ENCODE measurements around the gene AUTS2. TPM values are rescaled to one million over a fixed set of nuclear protein-coding genes. Genes with fewer than 3 reads are reported as not detected.

AUTS2 gene
- total and polyA plus RNA-seq, 9 of the 15 experiments (the other 6 are each of a cell fraction or from before 2014, with no cell fraction given), result 0.58 TPM; not detected in 8

DNA sequence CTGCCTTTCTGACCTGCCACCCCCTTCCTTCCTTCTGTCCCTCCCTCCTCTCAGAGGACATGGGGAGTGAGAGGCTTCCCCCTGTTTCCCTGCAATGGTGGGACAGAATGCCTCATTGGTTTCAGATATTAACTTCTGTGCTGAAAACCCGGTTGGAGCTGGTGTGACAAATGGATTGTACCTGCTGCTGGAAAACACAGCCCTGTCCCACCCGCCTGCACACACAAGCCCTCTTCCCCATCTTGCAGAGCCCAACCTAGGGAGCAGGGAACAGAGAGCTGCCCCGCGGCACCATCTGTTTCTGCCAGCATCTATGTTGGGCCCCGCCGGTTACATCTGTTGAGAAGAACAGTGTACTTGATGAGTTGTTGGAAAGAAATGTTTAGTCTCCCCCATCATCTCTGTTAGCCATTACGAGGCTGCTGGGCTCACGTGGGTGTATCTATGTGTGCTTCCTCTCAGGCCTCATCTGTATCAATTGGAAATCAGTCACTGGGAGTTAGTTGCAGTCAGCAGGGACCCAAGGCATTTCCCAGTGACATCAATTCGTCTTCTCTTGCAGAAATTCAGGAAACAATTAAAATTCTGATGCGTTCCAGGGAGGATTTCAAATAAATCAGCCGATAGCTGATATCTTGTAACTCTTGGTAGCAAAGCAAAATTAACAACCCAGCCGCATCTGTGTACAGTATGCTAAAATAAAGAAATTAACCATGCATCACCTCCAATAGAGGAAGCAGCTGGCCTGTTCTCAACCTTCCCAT is 808.1 kb downstream of the AUTS2 start (continued):
- TF ChIP-seq, protein P1, sequence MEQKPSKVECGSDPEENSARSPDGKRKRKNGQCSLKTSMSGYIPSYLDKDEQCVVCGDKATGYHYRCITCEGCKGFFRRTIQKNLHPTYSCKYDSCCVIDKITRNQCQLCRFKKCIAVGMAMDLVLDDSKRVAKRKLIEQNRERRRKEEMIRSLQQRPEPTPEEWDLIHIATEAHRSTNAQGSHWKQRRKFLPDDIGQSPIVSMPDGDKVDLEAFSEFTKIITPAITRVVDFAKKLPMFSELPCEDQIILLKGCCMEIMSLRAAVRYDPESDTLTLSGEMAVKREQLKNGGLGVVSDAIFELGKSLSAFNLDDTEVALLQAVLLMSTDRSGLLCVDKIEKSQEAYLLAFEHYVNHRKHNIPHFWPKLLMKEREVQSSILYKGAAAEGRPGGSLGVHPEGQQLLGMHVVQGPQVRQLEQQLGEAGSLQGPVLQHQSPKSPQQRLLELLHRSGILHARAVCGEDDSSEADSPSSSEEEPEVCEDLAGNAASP (IDR thresholded peaks at IDR 0.05), result no peak
- no peak for TF ChIP-seq NEUROD1 (IDR thresholded peaks at IDR 0.05; ENCODE audit: borderline replicate concordance, low read depth, low read length, partially characterized antibody)
- TF ChIP-seq, protein P2, sequence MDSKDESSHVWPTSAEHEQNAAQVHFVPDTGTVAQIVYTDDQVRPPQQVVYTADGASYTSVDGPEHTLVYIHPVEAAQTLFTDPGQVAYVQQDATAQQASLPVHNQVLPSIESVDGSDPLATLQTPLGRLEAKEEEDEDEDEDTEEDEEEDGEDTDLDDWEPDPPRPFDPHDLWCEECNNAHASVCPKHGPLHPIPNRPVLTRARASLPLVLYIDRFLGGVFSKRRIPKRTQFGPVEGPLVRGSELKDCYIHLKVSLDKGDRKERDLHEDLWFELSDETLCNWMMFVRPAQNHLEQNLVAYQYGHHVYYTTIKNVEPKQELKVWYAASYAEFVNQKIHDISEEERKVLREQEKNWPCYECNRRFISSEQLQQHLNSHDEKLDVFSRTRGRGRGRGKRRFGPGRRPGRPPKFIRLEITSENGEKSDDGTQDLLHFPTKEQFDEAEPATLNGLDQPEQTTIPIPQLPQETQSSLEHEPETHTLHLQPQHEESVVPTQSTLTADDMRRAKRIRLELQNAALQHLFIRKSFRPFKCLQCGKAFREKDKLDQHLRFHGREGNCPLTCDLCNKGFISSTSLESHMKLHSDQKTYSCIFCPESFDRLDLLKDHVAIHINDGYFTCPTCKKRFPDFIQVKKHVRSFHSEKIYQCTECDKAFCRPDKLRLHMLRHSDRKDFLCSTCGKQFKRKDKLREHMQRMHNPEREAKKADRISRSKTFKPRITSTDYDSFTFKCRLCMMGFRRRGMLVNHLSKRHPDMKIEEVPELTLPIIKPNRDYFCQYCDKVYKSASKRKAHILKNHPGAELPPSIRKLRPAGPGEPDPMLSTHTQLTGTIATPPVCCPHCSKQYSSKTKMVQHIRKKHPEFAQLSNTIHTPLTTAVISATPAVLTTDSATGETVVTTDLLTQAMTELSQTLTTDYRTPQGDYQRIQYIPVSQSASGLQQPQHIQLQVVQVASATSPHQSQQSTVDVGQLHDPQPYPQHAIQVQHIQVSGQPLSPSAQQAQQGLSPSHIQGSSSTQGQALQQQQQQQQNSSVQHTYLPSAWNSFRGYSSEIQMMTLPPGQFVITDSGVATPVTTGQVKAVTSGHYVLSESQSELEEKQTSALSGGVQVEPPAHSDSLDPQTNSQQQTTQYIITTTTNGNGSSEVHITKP (IDR thresholded peaks at IDR 0.05; ENCODE audit: partially characterized antibody), result no peak

DNA sequence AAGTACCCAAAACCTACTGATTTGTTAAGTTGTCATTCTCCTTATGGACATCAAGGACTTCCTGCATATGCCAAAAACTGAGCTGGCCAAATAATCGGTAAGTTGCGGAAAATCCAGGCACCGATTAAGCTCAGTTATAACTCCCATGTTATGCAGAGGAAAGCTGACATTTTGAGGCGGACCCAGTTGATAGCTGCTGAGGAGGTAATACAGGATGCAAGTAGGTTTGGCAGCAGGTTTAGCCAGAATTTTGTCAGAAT is 808.6 kb downstream of the AUTS2 start:
- no peak overlapping the region for H3K4me3 ChIP-seq
- ATAC-seq, result no peak

More for the DNA sequence above, 808.6 kb downstream of the AUTS2 start:
- H3K9me3 ChIP-seq (replicated peaks; ENCODE audit: control insufficient read depth, insufficient read depth, low read depth, low read length), result no peaks in the 10 kb centered on the region
- DNase-seq (ENCODE audit: extremely low read depth in 1 of 4, low spot score in 3 of 4), result no peak
- H3K36me3 ChIP-seq (ENCODE audit: control insufficient read depth, insufficient read depth, low read length), result no peaks in the 10 kb centered on the region
- no peaks in the 10 kb centered on the region for H3K9me1 ChIP-seq (ENCODE audit: control insufficient read depth, insufficient read depth, low read length)
- in situ Hi-C loops (cut with MboI) (no loop called here), intact Hi-C loops (cut with micrococcal nuclease) (no loop called here)
- H3K27me3 ChIP-seq (ENCODE audit: control insufficient read depth in 2 of 2, insufficient read depth in 2 of 2, low read length in 2 of 2), result peaks cover 13 to 22% of the 10 kb centered on the region in 2 experiments; a peak in 3 of 5 replicates
- no peak overlapping the region for H3K27ac ChIP-seq (ENCODE audit: extremely low read depth, low read depth, low read length)
- BruUV-seq (replicated peaks), result no TSS peak
- no peaks in the 10 kb centered on the region for H3K79me2 ChIP-seq (ENCODE audit: control insufficient read depth, insufficient read depth, low read length)
- 1% methylated on average over 4 of the region's 4 CpGs for WGBS (ENCODE audit: insufficient coverage, low coverage, missing lambda C conversion rate)
- no peak for TF ChIP-seq SRSF9 (IDR thresholded peaks at IDR 0.05; ENCODE audit: borderline replicate concordance, low read depth, low read length)
- TF ChIP-seq PHF20 (IDR thresholded peaks at IDR 0.05; ENCODE audit: partially characterized antibody), result no peak
- TF ChIP-seq ETV5 (CRISPR knock-in tag; IDR thresholded peaks at IDR 0.05; ENCODE audit: low read depth), result no peak
- TF ChIP-seq HDGF (IDR thresholded peaks at IDR 0.05), result no peak
- TF ChIP-seq ZNF79 (CRISPR knock-in tag; IDR thresholded peaks at IDR 0.05; ENCODE audit: low read depth), result no peak
- no peak for TF ChIP-seq MAFG (tag; conservative IDR thresholded peaks at IDR 0.05)
- no peak for TF ChIP-seq THRAP3 (IDR thresholded peaks at IDR 0.05; ENCODE audit: borderline replicate concordance)
- TF ChIP-seq, protein P3, sequence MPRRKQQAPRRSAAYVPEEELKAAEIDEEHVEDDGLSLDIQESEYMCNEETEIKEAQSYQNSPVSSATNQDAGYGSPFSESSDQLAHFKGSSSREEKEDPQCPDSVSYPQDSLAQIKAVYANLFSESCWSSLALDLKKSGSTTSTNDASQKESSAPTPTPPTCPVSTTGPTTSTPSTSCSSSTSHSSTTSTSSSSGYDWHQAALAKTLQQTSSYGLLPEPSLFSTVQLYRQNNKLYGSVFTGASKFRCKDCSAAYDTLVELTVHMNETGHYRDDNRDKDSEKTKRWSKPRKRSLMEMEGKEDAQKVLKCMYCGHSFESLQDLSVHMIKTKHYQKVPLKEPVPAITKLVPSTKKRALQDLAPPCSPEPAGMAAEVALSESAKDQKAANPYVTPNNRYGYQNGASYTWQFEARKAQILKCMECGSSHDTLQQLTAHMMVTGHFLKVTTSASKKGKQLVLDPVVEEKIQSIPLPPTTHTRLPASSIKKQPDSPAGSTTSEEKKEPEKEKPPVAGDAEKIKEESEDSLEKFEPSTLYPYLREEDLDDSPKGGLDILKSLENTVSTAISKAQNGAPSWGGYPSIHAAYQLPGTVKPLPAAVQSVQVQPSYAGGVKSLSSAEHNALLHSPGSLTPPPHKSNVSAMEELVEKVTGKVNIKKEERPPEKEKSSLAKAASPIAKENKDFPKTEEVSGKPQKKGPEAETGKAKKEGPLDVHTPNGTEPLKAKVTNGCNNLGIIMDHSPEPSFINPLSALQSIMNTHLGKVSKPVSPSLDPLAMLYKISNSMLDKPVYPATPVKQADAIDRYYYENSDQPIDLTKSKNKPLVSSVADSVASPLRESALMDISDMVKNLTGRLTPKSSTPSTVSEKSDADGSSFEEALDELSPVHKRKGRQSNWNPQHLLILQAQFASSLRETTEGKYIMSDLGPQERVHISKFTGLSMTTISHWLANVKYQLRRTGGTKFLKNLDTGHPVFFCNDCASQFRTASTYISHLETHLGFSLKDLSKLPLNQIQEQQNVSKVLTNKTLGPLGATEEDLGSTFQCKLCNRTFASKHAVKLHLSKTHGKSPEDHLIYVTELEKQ (CRISPR knock-in tag; IDR thresholded peaks at IDR 0.05), result no peak
- no peaks in the 10 kb centered on the region for H3K4me1 ChIP-seq (replicated peaks in 1 of 2; ENCODE audit: control insufficient read depth in 2 of 2, insufficient read depth in 2 of 2, low read length in 2 of 2)
- H4K20me1 ChIP-seq (replicated peaks; ENCODE audit: control insufficient read depth, insufficient read depth, low read length), result no peaks in the 10 kb centered on the region
- FAIRE-seq, result no peak
- H3K4me2 ChIP-seq (ENCODE audit: insufficient read depth, low read length), result no peak overlapping the region
- POLR2A ChIA-PET, result no interaction called here
- H3K9ac ChIP-seq (ENCODE audit: insufficient read depth in 1 of 2, low read depth in 2 of 2, low read length in 2 of 2), result no peak overlapping the region
- H2AFZ ChIP-seq (ENCODE audit: low read depth, low read length), result no peak overlapping the region
- CTCF ChIA-PET (ENCODE audit: low intra/inter-chr PET ratio), result no interaction called here
